ENCODE measurements around the gene HMG20A. TPM values are rescaled to one million over a fixed set of nuclear protein-coding genes. Genes with fewer than 3 reads are reported as not detected.

HMG20A gene
- total RNA-seq, 2 experiments from 2014 or later = 47.4 to 58.7 TPM

- Mint-ChIP-seq H3K27me3 (no peaks in the 10 kb centered on the region), H3K27ac (no peak overlapping the region), H3K9me3 (no peaks in the 10 kb centered on the region), H3K4me1 (peaks cover 15% of the 10 kb centered on the region), H3K4me3 (no peak overlapping the region), H3K36me3 (ENCODE audit: low read depth) (no peaks in the 10 kb centered on the region)
- POLR2A ChIA-PET = no interaction called here
- DNase-seq = no peak
- CTCF ChIA-PET = interaction anchor here (0.8 kb wide), 1 partner anchor 386 kb away, joined by 3 read pairs; no protein-coding TSS in a partner anchor
These were observed 84.2 kb downstream of the HMG20A start for GRCh38 chr15:77504871-77505270.

GRCh38 chr15:77505556-77505955 lies 84.9 kb downstream of the HMG20A start:
- no peak overlapping the region for H3K27ac Mint-ChIP-seq
- H3K36me3 Mint-ChIP-seq (ENCODE audit: low read depth) = no peaks in the 10 kb centered on the region
- H3K4me1 Mint-ChIP-seq = peaks cover 15% of the 10 kb centered on the region
- DNase-seq = no peak
- H3K27me3 Mint-ChIP-seq = no peaks in the 10 kb centered on the region
- POLR2A ChIA-PET = no interaction called here
- H3K9me3 Mint-ChIP-seq = no peaks in the 10 kb centered on the region
- CTCF ChIA-PET = interaction anchor here (1.1 kb wide), 1 partner anchor 9 kb away, joined by 4 read pairs; no protein-coding TSS in a partner anchor
- H3K4me3 Mint-ChIP-seq = no peak overlapping the region

DNA sequence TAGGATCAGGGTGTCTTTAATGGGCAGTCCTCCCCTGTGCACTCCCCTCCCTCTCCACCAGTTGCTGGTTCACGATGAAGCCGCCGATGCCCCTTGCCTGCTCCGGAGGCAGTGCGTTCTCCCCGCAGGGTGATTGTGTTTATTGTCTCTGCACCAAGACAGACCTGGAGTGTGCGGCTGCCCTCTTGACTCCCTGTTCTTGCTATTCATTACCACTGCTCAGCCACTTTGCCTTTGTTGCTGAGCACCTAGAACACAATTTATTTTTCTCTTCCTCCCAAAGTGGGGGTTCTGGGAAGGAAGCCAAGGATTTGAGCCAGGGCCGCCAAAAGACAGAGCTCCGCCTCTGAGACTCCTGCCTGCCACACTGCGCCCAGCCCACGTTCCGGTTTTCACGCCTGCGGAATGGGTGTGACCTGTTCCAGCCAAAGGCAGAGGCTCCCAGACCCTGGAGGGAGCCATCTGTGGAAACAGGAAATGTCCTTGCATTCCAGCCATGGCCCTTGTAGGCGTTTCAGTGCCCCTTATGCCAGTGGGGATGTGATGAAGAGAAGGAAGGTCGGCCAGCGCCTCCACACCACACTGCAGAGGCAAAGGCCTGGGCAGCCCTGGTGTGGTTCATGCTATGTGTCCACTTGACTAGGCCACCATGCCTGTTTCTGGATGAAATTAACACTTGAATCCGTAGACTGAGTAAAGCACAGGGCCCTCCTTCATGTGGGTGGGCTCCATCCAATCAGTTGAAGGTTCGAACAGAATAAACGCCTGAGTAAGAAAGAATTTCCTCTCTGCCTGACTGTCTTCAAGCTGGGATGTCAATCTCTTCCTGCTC lies 85.8 kb downstream of the HMG20A start:
- CTCF ChIA-PET = interaction anchor here (0.6 to 2.0 kb wide), 3 partner anchors 10 to 260 kb away, joined by 3 to 4 read pairs (median 4); no protein-coding TSS in a partner anchor
- no peaks in the 10 kb centered on the region for H3K27me3 Mint-ChIP-seq
- no peak overlapping the region for H3K4me3 Mint-ChIP-seq

GRCh38 chr15:77507143-77507897 lies 86.6 kb downstream of the HMG20A start:
- Mint-ChIP-seq H3K27me3 (no peaks in the 10 kb centered on the region), H3K27ac (no peak overlapping the region), H3K36me3 (ENCODE audit: low read depth) (no peaks in the 10 kb centered on the region), H3K9me3 (no peaks in the 10 kb centered on the region), H3K4me3 (no peak overlapping the region), H3K4me1 (peaks cover 15% of the 10 kb centered on the region)
- no peak for DNase-seq
- POLR2A ChIA-PET = no interaction called here
- CTCF ChIA-PET = interaction anchor here (2.0 kb wide), 1 partner anchor 14 kb away, joined by 4 read pairs; no protein-coding TSS in a partner anchor

More for the DNA sequence above, 85.8 kb downstream of the HMG20A start:
- no peak for DNase-seq
- no peaks in the 10 kb centered on the region for H3K9me3 Mint-ChIP-seq
- H3K27ac Mint-ChIP-seq = no peak overlapping the region
- H3K4me1 Mint-ChIP-seq = peaks cover 15% of the 10 kb centered on the region
- POLR2A ChIA-PET = no interaction called here
- H3K36me3 Mint-ChIP-seq (ENCODE audit: low read depth) = no peaks in the 10 kb centered on the region

DNA sequence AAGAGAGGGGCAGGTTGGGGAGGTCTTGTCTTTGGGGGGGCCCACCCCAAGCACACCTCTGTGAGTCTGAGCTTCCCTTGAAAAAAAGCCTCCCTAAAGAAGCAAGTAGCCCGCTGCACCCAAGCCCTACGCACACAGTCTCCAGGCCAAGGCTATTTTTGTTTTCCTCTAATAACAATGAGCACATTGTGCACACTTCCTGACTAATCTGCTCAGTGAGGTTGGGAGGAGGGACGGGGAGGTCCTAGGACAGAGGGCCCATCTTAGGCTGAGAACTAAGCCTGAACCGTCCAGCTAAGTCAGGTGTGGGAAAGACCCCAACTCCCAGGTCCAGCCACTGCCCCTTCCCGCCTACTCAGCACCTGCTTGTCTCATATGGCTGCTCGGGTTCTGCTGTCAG lies 87.2 kb downstream of the HMG20A start:
- Mint-ChIP-seq H3K27ac (no peak overlapping the region), H3K9me3 (no peaks in the 10 kb centered on the region), H3K36me3 (ENCODE audit: low read depth) (no peaks in the 10 kb centered on the region), H3K27me3 (no peaks in the 10 kb centered on the region), H3K4me1 (peaks cover 15% of the 10 kb centered on the region), H3K4me3 (no peak overlapping the region)
- no peak for DNase-seq
- POLR2A ChIA-PET = no interaction called here
- CTCF ChIA-PET = interaction anchor here (0.8 to 2.0 kb wide), 2 partner anchors 11 to 14 kb away, joined by 4 to 5 read pairs; no protein-coding TSS in a partner anchor

DNA sequence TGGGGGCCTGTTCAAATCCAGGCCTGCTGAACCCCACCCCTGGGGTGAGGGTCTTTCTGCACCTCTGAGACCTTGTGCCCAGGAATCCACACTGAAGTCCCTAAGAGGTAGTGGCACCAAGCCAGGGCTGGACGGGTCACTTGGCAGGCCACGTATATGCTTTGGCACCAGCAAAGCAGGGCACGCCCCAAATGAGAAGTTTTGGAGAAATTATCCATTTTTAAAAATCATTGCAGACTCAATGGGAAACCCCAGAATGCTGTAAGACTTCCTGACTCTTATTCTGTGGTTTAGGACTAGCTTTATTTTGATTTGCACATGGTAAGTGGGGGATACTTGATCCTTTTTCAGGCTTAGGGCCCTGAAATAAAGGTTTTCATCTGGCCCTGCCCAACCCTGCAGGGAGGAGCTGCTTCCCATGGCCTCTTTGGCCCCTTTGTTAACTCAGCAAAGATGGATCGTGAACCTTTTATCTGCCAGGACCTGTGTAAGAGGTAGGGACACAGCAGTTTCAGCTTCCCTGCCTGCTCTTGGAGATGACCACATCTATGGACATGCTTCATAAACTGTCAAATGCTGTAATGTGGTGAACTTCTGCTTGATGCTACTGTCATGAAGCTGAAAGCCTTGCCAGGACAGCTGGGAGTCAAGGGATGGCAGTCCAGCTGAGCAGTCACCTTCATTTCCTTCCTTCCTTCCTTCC lies 88.0 kb downstream of the HMG20A start:
- H3K4me3 Mint-ChIP-seq = no peak overlapping the region
- no peak overlapping the region for H3K27ac Mint-ChIP-seq
- ChIA-PET POLR2A (no interaction called here), CTCF (interaction anchor here (0.8 to 2.0 kb wide), 2 partner anchors 12 to 15 kb away, joined by 4 to 5 read pairs; no protein-coding TSS in a partner anchor)
- H3K27me3 Mint-ChIP-seq = no peaks in the 10 kb centered on the region
- peaks cover 15% of the 10 kb centered on the region for H3K4me1 Mint-ChIP-seq
- H3K9me3 Mint-ChIP-seq = no peaks in the 10 kb centered on the region
- no peaks in the 10 kb centered on the region for H3K36me3 Mint-ChIP-seq (ENCODE audit: low read depth)
- no peak for DNase-seq

DNA sequence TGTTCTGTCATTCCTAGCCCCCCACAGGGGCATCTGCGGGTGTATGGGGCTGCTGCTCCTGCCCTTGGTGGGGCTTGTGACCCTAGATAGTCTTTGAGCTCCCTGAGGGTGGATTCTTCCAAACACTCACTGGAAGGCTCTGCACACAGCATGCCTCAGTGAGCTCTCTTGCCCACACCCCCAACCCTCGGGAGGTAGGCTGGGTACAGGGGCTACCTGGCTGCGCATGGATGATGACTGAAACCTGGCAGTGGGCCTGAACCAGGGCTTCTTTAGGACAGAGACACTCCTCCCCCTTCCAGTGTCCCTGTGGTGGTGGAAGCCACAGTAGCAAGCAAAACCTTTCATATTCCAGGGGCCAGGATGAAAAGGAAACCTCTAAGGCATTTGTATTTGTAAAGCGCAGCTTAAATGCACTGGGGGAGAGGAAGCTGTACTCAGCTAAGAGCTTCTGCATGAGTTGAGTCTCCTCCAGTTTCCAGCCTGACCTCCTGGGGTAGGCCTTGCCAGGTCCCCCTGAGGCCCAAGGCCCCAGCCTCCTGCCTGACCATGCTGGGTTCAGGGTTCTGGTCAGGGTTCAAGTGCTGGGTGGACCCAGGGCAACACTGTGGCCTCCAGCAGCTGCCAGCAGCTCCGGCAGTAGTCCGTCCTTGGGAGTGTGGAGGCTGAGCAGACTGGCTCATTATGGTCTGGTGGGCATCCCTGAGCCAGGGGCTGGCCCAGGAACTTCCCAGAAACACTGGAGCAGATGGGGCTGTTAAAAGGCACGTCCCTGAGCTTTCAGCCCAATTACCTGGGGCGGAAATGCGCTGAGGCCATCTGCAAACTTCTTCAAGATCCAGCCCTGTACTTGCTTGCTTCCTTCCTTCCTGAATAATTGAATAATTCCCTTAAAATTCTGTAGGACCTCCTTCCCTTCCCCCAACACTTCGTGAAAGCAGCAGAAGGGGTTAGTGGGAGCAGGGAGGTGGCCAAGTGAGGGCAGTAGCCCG lies 89.7 kb downstream of the HMG20A start:
- no peak for DNase-seq
- H3K27ac Mint-ChIP-seq = no peak overlapping the region
- ChIA-PET POLR2A (no interaction called here), CTCF (interaction anchor here (0.6 to 1.2 kb wide), 2 partner anchors 22 to 621 kb away, joined by 3 to 4 read pairs; no protein-coding TSS in a partner anchor)
- H3K4me3 Mint-ChIP-seq = no peak overlapping the region
- H3K4me1 Mint-ChIP-seq = peaks cover 15% of the 10 kb centered on the region
- H3K9me3 Mint-ChIP-seq = no peaks in the 10 kb centered on the region
- H3K27me3 Mint-ChIP-seq = no peaks in the 10 kb centered on the region
- no peaks in the 10 kb centered on the region for H3K36me3 Mint-ChIP-seq (ENCODE audit: low read depth)

- H3K27me3 Mint-ChIP-seq = no peaks in the 10 kb centered on the region
- H3K9me3 Mint-ChIP-seq = no peaks in the 10 kb centered on the region
- H3K4me3 Mint-ChIP-seq = no peak overlapping the region
- no peaks in the 10 kb centered on the region for H3K36me3 Mint-ChIP-seq (ENCODE audit: low read depth)
- ChIA-PET CTCF (no interaction called here), POLR2A (no interaction called here)
- no peak for DNase-seq
- H3K27ac Mint-ChIP-seq = no peak overlapping the region
- H3K4me1 Mint-ChIP-seq = peaks cover 15% of the 10 kb centered on the region
These were observed 91.2 kb downstream of the HMG20A start for GRCh38 chr15:77511869-77512268.

DNA sequence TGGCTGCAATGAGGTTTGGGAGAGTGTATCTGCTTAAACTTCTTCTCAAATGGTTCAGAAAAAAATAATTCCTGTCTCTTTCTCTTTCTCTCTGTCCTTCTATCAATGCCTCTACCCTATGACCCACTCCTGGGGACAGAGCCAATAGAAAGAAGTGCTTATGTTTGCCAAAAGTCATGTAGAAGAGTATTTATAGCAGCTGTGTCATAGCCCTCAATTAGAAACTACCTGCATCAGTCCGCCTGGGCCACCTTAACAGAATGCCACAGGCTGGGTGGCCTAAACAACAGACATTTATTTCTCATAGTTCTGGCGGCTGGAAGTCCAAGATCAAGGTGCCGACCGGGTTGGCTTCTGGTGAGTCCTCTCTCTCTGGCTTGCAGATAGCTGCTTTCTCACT lies 92.5 kb downstream of the HMG20A start:
- DNase-seq = no peak
- ChIA-PET CTCF (no interaction called here), POLR2A (no interaction called here)
- no peak overlapping the region for H3K27ac Mint-ChIP-seq
- no peak overlapping the region for H3K4me3 Mint-ChIP-seq
- H3K36me3 Mint-ChIP-seq (ENCODE audit: low read depth) = no peaks in the 10 kb centered on the region
- H3K27me3 Mint-ChIP-seq = no peaks in the 10 kb centered on the region
- H3K4me1 Mint-ChIP-seq = peaks cover 9% of the 10 kb centered on the region
- no peaks in the 10 kb centered on the region for H3K9me3 Mint-ChIP-seq

DNA sequence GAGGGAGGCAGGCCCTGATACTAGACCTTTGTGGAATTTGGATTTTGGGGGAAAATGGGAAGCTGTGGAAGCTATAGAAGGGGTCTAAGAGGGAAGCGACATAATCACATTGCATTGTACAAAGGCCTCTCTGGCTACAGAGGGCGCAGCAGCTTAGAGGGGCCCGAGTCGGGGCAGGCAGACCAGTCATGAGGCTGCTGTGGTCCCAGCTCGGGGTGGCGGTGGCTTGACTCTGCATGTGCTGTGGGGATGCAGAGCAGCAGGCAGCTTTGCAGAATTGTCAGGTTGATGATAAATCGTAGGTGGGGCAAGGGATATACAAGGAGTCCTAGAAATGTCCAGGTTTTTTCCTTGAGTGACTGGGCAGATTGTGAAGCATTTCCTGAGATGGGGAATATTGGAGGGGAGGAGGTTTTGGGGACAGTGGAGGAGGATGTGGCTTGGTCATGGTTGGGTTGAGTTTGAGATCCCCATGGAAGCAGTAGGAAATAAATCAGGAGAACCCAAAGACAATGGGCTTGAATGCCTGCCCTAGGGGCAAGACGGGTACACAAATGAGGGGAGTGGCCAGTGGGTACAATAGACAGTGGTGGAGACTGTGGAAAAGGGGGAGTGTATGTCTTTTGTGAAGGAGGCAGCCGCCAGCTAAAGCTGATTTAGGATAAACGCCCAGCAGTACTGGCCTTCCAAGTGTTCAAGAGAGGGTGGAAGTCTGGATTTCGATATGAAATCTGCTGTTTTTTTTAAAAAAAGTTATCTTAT lies 94.1 kb downstream of the HMG20A start:
- Mint-ChIP-seq H3K4me1 (no peaks in the 10 kb centered on the region), H3K4me3 (no peak overlapping the region), H3K36me3 (ENCODE audit: low read depth) (no peaks in the 10 kb centered on the region), H3K9me3 (no peaks in the 10 kb centered on the region), H3K27me3 (no peaks in the 10 kb centered on the region), H3K27ac (no peak overlapping the region)
- ChIA-PET POLR2A (no interaction called here), CTCF (interaction anchor here (0.7 kb wide), 1 partner anchor 28 kb away, joined by 3 read pairs; no protein-coding TSS in a partner anchor)
- no peak for DNase-seq

- Mint-ChIP-seq H3K4me1 (no peaks in the 10 kb centered on the region), H3K27ac (no peak overlapping the region), H3K9me3 (no peaks in the 10 kb centered on the region), H3K36me3 (ENCODE audit: low read depth) (no peaks in the 10 kb centered on the region), H3K4me3 (no peak overlapping the region), H3K27me3 (no peaks in the 10 kb centered on the region)
- ChIA-PET POLR2A (no interaction called here), CTCF (no interaction called here)
- DNase-seq = no peak
These were observed 94.9 kb downstream of the HMG20A start for GRCh38 chr15:77515613-77516012.
